ENCODE measurements around the gene THSD4.

Gene THSD4

GRCh38 chr15:71701808-71702207, 586.5 kb downstream of the THSD4 start:
- Histone ChIP-seq H3K14ac (ENCODE audit: low read length in 2 of 2) (no peak overlapping the region), H3K9ac (ENCODE audit: low read length) (no peak overlapping the region), H3K27me3 (ENCODE audit: control insufficient read depth in 1 of 2, insufficient read depth in 1 of 2, low read length in 2 of 2) (peaks cover 0 to 6% of the 10 kb centered on the region in 2 experiments), H3K27ac (ENCODE audit: low read length, poor library complexity, severe bottlenecking) (no peak overlapping the region), H2BK12ac (ENCODE audit: low read length in 2 of 2) (no peak overlapping the region), H3K18ac (ENCODE audit: low read depth in 1 of 2, low read length in 2 of 2) (no peak overlapping the region), H3K9me3 (ENCODE audit: control insufficient read depth, low read length) (no peaks in the 10 kb centered on the region), H2BK5ac (ENCODE audit: low read depth, low read length, poor library complexity, severe bottlenecking) (no peak overlapping the region), H3K4me1 (ENCODE audit: control insufficient read depth, insufficient read depth, low read depth, low read length) (peaks cover 7% of the 10 kb centered on the region), H3K4me3 (ENCODE audit: insufficient read depth in 1 of 2, low read depth in 1 of 2, low read length in 2 of 2) (no peak overlapping the region), H4K8ac (ENCODE audit: low read length) (no peak overlapping the region), H3K4me2 (ENCODE audit: low read length, poor library complexity, severe bottlenecking) (no peak overlapping the region), H3K23ac (ENCODE audit: low read length in 2 of 2) (no peak overlapping the region), H3K36me3 (ENCODE audit: control insufficient read depth in 1 of 2, insufficient read depth in 2 of 2, low read depth in 1 of 2, low read length in 2 of 2) (no peaks in the 10 kb centered on the region), H2BK120ac (ENCODE audit: low read depth, low read length) (no peak overlapping the region), H2BK15ac (ENCODE audit: low read depth, poor library complexity, severe bottlenecking) (no peak overlapping the region), H3K79me1 (replicated peaks; ENCODE audit: low read length, poor library complexity, severe bottlenecking) (peaks cover under 1% of the 10 kb centered on the region), H2AFZ (ENCODE audit: low read depth, low read length) (no peak overlapping the region), H2AK5ac (ENCODE audit: low read length, severe bottlenecking) (no peak overlapping the region), H4K91ac (ENCODE audit: low read length) (no peak overlapping the region), H3K4ac (ENCODE audit: low read depth in 1 of 2, low read length in 2 of 2) (no peak overlapping the region)
- 61% methylated on average over 3 of the region's 3 CpGs for WGBS
- no peak for DNase-seq

GRCh38 chr15:71702496-71702895, 587.2 kb downstream of the THSD4 start:
- Histone ChIP-seq H2BK5ac (ENCODE audit: low read depth, low read length, poor library complexity, severe bottlenecking) (no peak overlapping the region), H3K9me3 (ENCODE audit: control insufficient read depth, low read length) (no peaks in the 10 kb centered on the region), H3K23ac (ENCODE audit: low read length in 2 of 2) (no peak overlapping the region), H3K4me3 (ENCODE audit: insufficient read depth in 1 of 2, low read depth in 1 of 2, low read length in 2 of 2) (no peak overlapping the region), H2AFZ (ENCODE audit: low read depth, low read length) (no peak overlapping the region), H3K14ac (ENCODE audit: low read length in 2 of 2) (no peak overlapping the region), H3K9ac (ENCODE audit: low read length) (no peak overlapping the region), H2BK15ac (ENCODE audit: low read depth, poor library complexity, severe bottlenecking) (no peak overlapping the region), H2BK120ac (ENCODE audit: low read depth, low read length) (no peak overlapping the region), H2AK5ac (ENCODE audit: low read length, severe bottlenecking) (no peak overlapping the region), H3K79me1 (replicated peaks; ENCODE audit: low read length, poor library complexity, severe bottlenecking) (no peaks in the 10 kb centered on the region), H3K18ac (ENCODE audit: low read depth in 1 of 2, low read length in 2 of 2) (no peak overlapping the region), H3K27ac (ENCODE audit: low read length, poor library complexity, severe bottlenecking) (no peak overlapping the region), H3K4ac (ENCODE audit: low read depth in 1 of 2, low read length in 2 of 2) (no peak overlapping the region), H3K4me2 (ENCODE audit: low read length, poor library complexity, severe bottlenecking) (no peak overlapping the region), H3K27me3 (ENCODE audit: control insufficient read depth in 1 of 2, insufficient read depth in 1 of 2, low read length in 2 of 2) (peaks cover 0 to 6% of the 10 kb centered on the region in 2 experiments), H4K8ac (ENCODE audit: low read length) (no peak overlapping the region), H3K36me3 (ENCODE audit: control insufficient read depth in 1 of 2, insufficient read depth in 2 of 2, low read depth in 1 of 2, low read length in 2 of 2) (no peaks in the 10 kb centered on the region), H3K4me1 (ENCODE audit: control insufficient read depth, insufficient read depth, low read depth, low read length) (peaks cover 7% of the 10 kb centered on the region), H2BK12ac (ENCODE audit: low read length in 2 of 2) (no peak overlapping the region), H4K91ac (ENCODE audit: low read length) (no peak overlapping the region)
- no peak for DNase-seq
- WGBS: 79% methylated on average over 2 of the region's 2 CpGs

GRCh38 chr15:71705151-71705550, 589.9 kb downstream of the THSD4 start:
- Histone ChIP-seq H3K27me3 (ENCODE audit: control insufficient read depth in 1 of 2, insufficient read depth in 1 of 2, low read length in 2 of 2) (peaks cover 0 to 6% of the 10 kb centered on the region in 2 experiments), H4K8ac (ENCODE audit: low read length) (no peak overlapping the region), H3K23ac (ENCODE audit: low read length in 2 of 2) (no peak overlapping the region)

GRCh38 chr15:71706461-71707229, 591.4 kb downstream of the THSD4 start:
- no peak overlapping the region for H3K14ac ChIP-seq (ENCODE audit: low read length in 2 of 2)

More at GRCh38 chr15:71705151-71705550, 589.9 kb downstream of the THSD4 start:
- Histone ChIP-seq H3K4me3 (ENCODE audit: insufficient read depth in 1 of 2, low read depth in 1 of 2, low read length in 2 of 2) (no peak overlapping the region), H3K27ac (ENCODE audit: low read length, poor library complexity, severe bottlenecking) (no peak overlapping the region), H2AFZ (ENCODE audit: low read depth, low read length) (no peak overlapping the region), H2AK5ac (ENCODE audit: low read length, severe bottlenecking) (no peak overlapping the region), H2BK120ac (ENCODE audit: low read depth, low read length) (no peak overlapping the region), H3K4me2 (ENCODE audit: low read length, poor library complexity, severe bottlenecking) (no peak overlapping the region), H3K4ac (ENCODE audit: low read depth in 1 of 2, low read length in 2 of 2) (no peak overlapping the region), H4K91ac (ENCODE audit: low read length) (no peak overlapping the region), H3K36me3 (ENCODE audit: control insufficient read depth in 1 of 2, insufficient read depth in 2 of 2, low read depth in 1 of 2, low read length in 2 of 2) (no peaks in the 10 kb centered on the region), H3K9ac (ENCODE audit: low read length) (no peak overlapping the region), H2BK12ac (ENCODE audit: low read length in 2 of 2) (no peak overlapping the region), H3K14ac (ENCODE audit: low read length in 2 of 2) (no peak overlapping the region), H2BK15ac (ENCODE audit: low read depth, poor library complexity, severe bottlenecking) (no peak overlapping the region), H3K79me1 (replicated peaks; ENCODE audit: low read length, poor library complexity, severe bottlenecking) (peaks cover 2% of the 10 kb centered on the region), H3K4me1 (ENCODE audit: control insufficient read depth, insufficient read depth, low read depth, low read length) (peaks cover 9% of the 10 kb centered on the region), H3K9me3 (ENCODE audit: control insufficient read depth, low read length) (no peaks in the 10 kb centered on the region), H2BK5ac (ENCODE audit: low read depth, low read length, poor library complexity, severe bottlenecking) (no peak overlapping the region), H3K18ac (ENCODE audit: low read depth in 1 of 2, low read length in 2 of 2) (no peak overlapping the region)
- no peak for DNase-seq
- WGBS: 38% methylated on average over 1 of the region's 6 CpGs

More at GRCh38 chr15:71706461-71707229, 591.4 kb downstream of the THSD4 start:
- H3K27ac ChIP-seq (ENCODE audit: low read length, poor library complexity, severe bottlenecking): no peak overlapping the region
- no peak for DNase-seq
- H2BK12ac ChIP-seq (ENCODE audit: low read length in 2 of 2): no peak overlapping the region
- H3K9me3 ChIP-seq (ENCODE audit: control insufficient read depth, low read length): no peaks in the 10 kb centered on the region
- peaks cover 0 to 6% of the 10 kb centered on the region in 2 experiments for H3K27me3 ChIP-seq (ENCODE audit: control insufficient read depth in 1 of 2, insufficient read depth in 1 of 2, low read length in 2 of 2)
- no peak overlapping the region for H2BK15ac ChIP-seq (ENCODE audit: low read depth, poor library complexity, severe bottlenecking)
- H3K4me1 ChIP-seq (ENCODE audit: control insufficient read depth, insufficient read depth, low read depth, low read length): peaks cover 9% of the 10 kb centered on the region
- no peak overlapping the region for H2AFZ ChIP-seq (ENCODE audit: low read depth, low read length)
- 92% methylated on average over 9 of the region's 9 CpGs for WGBS
- no peak overlapping the region for H4K91ac ChIP-seq (ENCODE audit: low read length)
- H3K4ac ChIP-seq (ENCODE audit: low read depth in 1 of 2, low read length in 2 of 2): no peak overlapping the region
- H4K8ac ChIP-seq (ENCODE audit: low read length): no peak overlapping the region
- H3K4me3 ChIP-seq (ENCODE audit: insufficient read depth in 1 of 2, low read depth in 1 of 2, low read length in 2 of 2): peak overlapping the region in 1 of 2 experiments; percentile 46
- H3K23ac ChIP-seq (ENCODE audit: low read length in 2 of 2): no peak overlapping the region
- H3K36me3 ChIP-seq (ENCODE audit: control insufficient read depth in 1 of 2, insufficient read depth in 2 of 2, low read depth in 1 of 2, low read length in 2 of 2): no peaks in the 10 kb centered on the region
- H3K9ac ChIP-seq (ENCODE audit: low read length): peak overlapping the region; percentile 10
- no peak overlapping the region for H2AK5ac ChIP-seq (ENCODE audit: low read length, severe bottlenecking)
- no peak overlapping the region for H3K4me2 ChIP-seq (ENCODE audit: low read length, poor library complexity, severe bottlenecking)
- no peak overlapping the region for H2BK5ac ChIP-seq (ENCODE audit: low read depth, low read length, poor library complexity, severe bottlenecking)
- peaks cover 2% of the 10 kb centered on the region for H3K79me1 ChIP-seq (replicated peaks; ENCODE audit: low read length, poor library complexity, severe bottlenecking)
- no peak overlapping the region for H2BK120ac ChIP-seq (ENCODE audit: low read depth, low read length)
- H3K18ac ChIP-seq (ENCODE audit: low read depth in 1 of 2, low read length in 2 of 2): no peak overlapping the region
